Thoracic aorta (tissue), 2 donors: ENCODE measurements around the gene EXOSC5. TPM values are rescaled to one million over a fixed set of nuclear protein-coding genes. Genes with fewer than 3 reads are reported as not detected.
A peak's percentile ranks its signal among the peaks of the same experiment; 100 is the strongest.

Experiments
- ATAC-seq: fragments of 150-250 bp; one replicate; pipeline ENCODE4 v1.8.0; 2017; ENCODE audit warnings: low read depth; ENCODE audit not compliant: insufficient number of reproducible peaks, low FRiP score
- DNase-seq: peaks from one replicate; pipeline ENCODE4 v3.0.0-alpha.2; 2020; ENCODE audit warnings: low spot score
- H3K27ac ChIP-seq, 2 donors: fragments of 200-600 bp; sonication (generic); 1 replicate in 1 of 2; 2 replicates in 1 of 2; pipeline ENCODE4 v1.5.1; 2016; ENCODE audit warnings: mild to moderate bottlenecking in 2 of 2, moderate library complexity in 2 of 2
- H3K27me3 ChIP-seq: fragments of 200-600 bp; sonication (generic); replicated peaks from 2 replicates; pipeline ENCODE4 v1.6.0; 2016; ENCODE audit warnings: mild to moderate bottlenecking; ENCODE audit not compliant: insufficient read depth
- H3K36me3 ChIP-seq: fragments of 200-600 bp; sonication (generic); one replicate; pipeline ENCODE4 v1.5.1; 2016
- H3K4me1 ChIP-seq, 2 donors: fragments of 200-600 bp; sonication (generic); 1 replicate in 1 of 2; 2 replicates in 1 of 2; pipeline versions ENCODE4 v1.5.1 to v1.6.0; 2016; ENCODE audit warnings: low read depth in 2 of 2, mild to moderate bottlenecking in 1 of 2; ENCODE audit not compliant: control insufficient read depth in 1 of 2
- H3K4me3 ChIP-seq: fragments of 200-600 bp; sonication (generic); 2 replicates; pipeline ENCODE4 v1.5.1; 2016; ENCODE audit warnings: mild to moderate bottlenecking
- H3K9me3 ChIP-seq: fragments of 200-600 bp; sonication (generic); 2 replicates; pipeline ENCODE4 v1.5.1; 2016
- total RNA-seq, 2 donors: library from RNA; depleted of rRNA; stranded (reverse); fragments of >200 nt; gene quantifications; one replicate each; pipeline versions ENCODE4 v1.1.0 to v1.2.3, GENCODE V29; 2016
- TF ChIP-seq, protein P1 (sequence below): fragments of 200-600 bp; sonication (generic); IDR thresholded peaks from one replicate; pipeline ENCODE4 v1.5.1; 2019; ENCODE audit warnings: antibody characterized with exemption

Gene EXOSC5
- total RNA-seq, 2 donors from 2014 or later: 7.1 to 16.9 TPM

DNA sequence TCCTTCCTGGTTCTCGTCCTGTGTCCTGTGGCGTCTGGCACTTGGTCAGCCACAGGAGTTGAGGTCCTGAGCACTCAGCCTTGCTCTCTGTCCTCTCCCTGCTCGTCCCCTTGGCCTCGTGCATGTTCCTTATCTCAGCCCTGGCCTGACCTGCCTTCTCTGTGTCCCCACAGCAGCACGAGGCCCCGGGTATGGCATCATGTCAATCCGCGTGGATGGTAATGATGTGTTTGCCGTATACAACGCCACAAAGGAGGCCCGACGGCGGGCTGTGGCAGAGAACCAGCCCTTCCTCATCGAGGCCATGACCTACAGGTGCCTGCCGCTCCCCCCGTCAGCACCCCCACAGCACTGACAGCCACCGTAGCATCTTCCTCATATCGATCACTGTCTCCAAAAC, 25.3 kb upstream of the EXOSC5 start:
- H3K27me3 ChIP-seq: no peaks in the 10 kb centered on the region
- H3K9me3 ChIP-seq: no peaks in the 10 kb centered on the region
- TF ChIP-seq, protein P1, sequence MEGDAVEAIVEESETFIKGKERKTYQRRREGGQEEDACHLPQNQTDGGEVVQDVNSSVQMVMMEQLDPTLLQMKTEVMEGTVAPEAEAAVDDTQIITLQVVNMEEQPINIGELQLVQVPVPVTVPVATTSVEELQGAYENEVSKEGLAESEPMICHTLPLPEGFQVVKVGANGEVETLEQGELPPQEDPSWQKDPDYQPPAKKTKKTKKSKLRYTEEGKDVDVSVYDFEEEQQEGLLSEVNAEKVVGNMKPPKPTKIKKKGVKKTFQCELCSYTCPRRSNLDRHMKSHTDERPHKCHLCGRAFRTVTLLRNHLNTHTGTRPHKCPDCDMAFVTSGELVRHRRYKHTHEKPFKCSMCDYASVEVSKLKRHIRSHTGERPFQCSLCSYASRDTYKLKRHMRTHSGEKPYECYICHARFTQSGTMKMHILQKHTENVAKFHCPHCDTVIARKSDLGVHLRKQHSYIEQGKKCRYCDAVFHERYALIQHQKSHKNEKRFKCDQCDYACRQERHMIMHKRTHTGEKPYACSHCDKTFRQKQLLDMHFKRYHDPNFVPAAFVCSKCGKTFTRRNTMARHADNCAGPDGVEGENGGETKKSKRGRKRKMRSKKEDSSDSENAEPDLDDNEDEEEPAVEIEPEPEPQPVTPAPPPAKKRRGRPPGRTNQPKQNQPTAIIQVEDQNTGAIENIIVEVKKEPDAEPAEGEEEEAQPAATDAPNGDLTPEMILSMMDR: no peak
- ATAC-seq: no peak
- H3K36me3 ChIP-seq: peaks cover 43% of the 10 kb centered on the region
- no peak overlapping the region for H3K27ac ChIP-seq
- H3K4me1 ChIP-seq: peaks cover 3 to 17% of the 10 kb centered on the region in 2 donors
- no peak for DNase-seq
- H3K4me3 ChIP-seq: no peak overlapping the region

DNA sequence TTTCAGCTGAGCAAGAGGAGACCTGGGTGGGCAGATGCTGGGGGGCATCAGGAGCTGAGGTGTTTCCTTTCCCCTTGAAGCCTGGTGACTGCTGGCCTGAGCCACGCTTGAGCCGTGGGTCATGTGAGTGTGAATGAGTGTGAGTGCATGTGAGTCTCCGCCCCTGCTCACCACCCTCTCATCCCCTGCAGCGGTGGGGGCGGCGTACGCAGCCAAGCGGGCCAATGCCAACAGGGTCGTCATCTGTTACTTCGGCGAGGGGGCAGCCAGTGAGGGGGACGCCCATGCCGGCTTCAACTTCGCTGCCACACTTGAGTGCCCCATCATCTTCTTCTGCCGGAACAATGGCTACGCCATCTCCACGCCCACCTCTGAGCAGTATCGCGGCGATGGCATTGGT, 24.8 kb upstream of the EXOSC5 start:
- TF ChIP-seq, protein P1: no peak
- no peaks in the 10 kb centered on the region for H3K27me3 ChIP-seq
- peaks cover 48% of the 10 kb centered on the region for H3K36me3 ChIP-seq
- no peaks in the 10 kb centered on the region for H3K9me3 ChIP-seq
- ATAC-seq (no peak), DNase-seq (no peak)
- H3K4me3 ChIP-seq: no peak overlapping the region
- peaks cover 3 to 15% of the 10 kb centered on the region in 2 donors for H3K4me1 ChIP-seq
- no peak overlapping the region for H3K27ac ChIP-seq

DNA sequence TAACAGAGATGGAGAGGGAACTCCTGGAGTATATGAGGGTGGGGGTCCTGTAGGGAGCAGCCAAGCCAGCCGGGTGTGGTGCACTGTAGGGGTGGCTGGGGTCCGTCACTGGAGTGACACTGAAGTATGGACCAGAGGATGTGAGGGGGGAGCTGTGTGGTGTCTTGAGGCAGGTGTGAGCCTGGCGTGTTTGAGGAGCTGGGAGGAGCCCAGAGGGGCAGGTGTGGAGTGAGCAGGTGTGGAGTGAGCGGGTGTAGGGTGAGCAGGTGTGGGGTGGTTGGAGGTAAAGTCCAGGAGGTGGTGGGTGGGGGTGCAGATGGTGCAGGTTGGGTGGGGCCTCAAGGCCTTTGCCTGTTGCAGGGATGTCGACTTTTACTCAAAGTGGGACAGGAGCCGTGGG, 24.2 kb upstream of the EXOSC5 start:
- TF ChIP-seq, protein P1: no peak
- peaks cover under 1 to 9% of the 10 kb centered on the region in 2 donors for H3K4me1 ChIP-seq
- H3K9me3 ChIP-seq: no peaks in the 10 kb centered on the region
- H3K27ac ChIP-seq: peak overlapping the region in 1 of 2 donors; percentile 7
- DNase-seq: no peak
- no peak for ATAC-seq
- no peak overlapping the region for H3K4me3 ChIP-seq
- no peaks in the 10 kb centered on the region for H3K27me3 ChIP-seq
- peaks cover 55% of the 10 kb centered on the region for H3K36me3 ChIP-seq

DNA sequence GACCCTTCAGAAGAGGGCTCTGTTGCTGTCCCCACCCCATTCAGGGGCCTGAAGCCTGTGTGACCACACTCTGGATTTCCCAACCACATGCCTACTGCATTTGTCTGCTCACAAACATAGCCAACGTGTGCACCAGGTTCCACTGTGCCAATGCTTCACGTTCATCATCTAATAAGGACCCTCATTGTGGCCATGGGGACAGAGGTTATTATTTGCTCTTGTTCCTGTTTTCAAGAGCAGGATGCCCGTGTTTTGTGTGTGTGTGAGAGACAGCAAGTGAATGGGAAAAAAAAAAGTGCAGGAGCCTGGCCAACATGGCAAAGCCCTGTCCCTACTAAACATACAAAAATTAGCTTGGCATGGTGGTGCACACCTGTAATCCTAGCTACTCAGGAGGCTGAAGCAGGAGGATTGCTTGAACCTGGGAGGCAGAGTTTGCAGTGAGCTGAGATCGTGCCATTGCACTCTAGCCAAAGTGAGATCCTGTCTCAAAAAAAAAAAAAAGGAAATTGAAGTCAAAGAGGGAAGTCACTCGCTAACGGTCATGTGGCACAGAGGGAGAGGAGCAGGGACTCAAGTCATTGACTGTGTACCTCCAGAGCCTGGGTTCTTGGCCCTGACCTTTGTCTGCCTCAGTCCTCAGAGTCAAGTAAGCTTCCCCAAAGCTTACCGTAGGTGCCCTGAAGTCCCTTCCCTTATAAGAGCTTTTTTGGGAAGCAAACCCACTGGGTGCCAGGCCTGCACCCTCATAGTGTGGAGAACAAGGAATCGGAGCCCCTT, 23.1 kb upstream of the EXOSC5 start:
- no peaks in the 10 kb centered on the region for H3K27me3 ChIP-seq
- H3K4me3 ChIP-seq: no peak overlapping the region
- no peak for ATAC-seq
- peaks cover 59% of the 10 kb centered on the region for H3K36me3 ChIP-seq
- TF ChIP-seq, protein P1: no peak
- no peaks in the 10 kb centered on the region for H3K4me1 ChIP-seq
- no peak for DNase-seq
- H3K9me3 ChIP-seq: no peaks in the 10 kb centered on the region
- H3K27ac ChIP-seq: peak overlapping the region in 1 of 2 donors; percentile 7

DNA sequence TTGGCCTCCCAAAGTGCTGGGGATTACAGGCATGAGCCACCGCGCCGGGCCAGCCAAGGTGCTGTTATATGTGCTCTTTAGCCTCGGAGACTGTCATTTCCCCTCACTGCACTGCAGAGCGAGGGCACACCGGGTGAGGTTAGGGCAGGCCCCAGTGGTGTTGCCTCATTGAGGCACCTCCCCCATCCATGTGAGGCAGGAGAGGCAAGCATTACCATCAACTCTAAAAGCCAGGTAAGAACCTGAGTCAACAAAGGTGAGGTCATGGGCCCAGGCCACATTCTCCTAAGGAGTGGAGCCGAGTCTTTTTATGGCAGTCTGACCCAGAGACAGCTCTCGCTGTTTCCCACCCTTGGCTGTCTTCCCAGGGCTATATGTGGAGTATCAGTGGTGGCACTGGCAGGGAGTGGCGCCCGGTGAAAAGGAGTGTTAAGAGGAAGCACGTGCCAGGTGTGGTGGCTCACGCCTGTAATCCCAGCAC, 19.1 kb upstream of the EXOSC5 start:
- no peak for DNase-seq
- Histone ChIP-seq H3K36me3 (peaks cover 68% of the 10 kb centered on the region), H3K9me3 (no peaks in the 10 kb centered on the region), H3K4me1 (no peaks in the 10 kb centered on the region), H3K4me3 (no peak overlapping the region), H3K27me3 (no peaks in the 10 kb centered on the region), H3K27ac (no peak overlapping the region)
- no peak for ATAC-seq
- TF ChIP-seq, protein P1: no peak
